Measurements from ENCODE around the gene HS3ST1. TPM values are rescaled to one million over a fixed set of nuclear protein-coding genes. Genes with fewer than 3 reads are reported as not detected.
A peak's percentile ranks its signal among the peaks of the same experiment; 100 is the strongest.

The HS3ST1 gene
- total RNA-seq, 4 donors from 2014 or later: 3.1 to 12.5 (median 5.4) TPM

DNA sequence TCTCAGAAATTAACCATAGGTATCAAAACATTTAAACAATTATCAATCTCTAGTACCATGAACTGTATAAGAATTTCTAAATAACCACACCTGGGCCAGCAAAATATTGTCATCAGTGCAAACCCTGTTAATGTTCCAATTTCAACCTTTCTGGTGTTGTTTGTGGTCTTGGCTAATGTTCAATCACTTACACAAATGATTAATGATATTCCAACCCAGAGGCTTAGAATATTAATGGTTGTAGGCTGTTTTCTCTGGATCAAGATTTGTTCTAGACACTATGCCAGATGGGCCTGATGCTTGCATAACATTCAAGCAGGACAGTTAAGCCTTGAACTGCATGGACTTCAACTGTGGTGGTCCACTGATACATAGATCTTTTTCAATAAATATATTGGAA, 69.1 kb downstream of the HS3ST1 start:
- TF ChIP-seq EP300 (IDR thresholded peaks at IDR 0.05) (no peak), POLR2AphosphoS5 (IDR thresholded peaks at IDR 0.05) (no peak), POLR2A (IDR thresholded peaks at IDR 0.05; ENCODE audit: low read depth) (no peak)
- TF ChIP-seq, protein P1, sequence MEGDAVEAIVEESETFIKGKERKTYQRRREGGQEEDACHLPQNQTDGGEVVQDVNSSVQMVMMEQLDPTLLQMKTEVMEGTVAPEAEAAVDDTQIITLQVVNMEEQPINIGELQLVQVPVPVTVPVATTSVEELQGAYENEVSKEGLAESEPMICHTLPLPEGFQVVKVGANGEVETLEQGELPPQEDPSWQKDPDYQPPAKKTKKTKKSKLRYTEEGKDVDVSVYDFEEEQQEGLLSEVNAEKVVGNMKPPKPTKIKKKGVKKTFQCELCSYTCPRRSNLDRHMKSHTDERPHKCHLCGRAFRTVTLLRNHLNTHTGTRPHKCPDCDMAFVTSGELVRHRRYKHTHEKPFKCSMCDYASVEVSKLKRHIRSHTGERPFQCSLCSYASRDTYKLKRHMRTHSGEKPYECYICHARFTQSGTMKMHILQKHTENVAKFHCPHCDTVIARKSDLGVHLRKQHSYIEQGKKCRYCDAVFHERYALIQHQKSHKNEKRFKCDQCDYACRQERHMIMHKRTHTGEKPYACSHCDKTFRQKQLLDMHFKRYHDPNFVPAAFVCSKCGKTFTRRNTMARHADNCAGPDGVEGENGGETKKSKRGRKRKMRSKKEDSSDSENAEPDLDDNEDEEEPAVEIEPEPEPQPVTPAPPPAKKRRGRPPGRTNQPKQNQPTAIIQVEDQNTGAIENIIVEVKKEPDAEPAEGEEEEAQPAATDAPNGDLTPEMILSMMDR (IDR thresholded peaks at IDR 0.05): no peak
- H3K4me1 ChIP-seq: peaks cover 0 to 4% (median 0%) of the 10 kb centered on the region in 4 donors
- intact Hi-C loops (cut with DNase I): no loop called here
- no peak for DNase-seq (ENCODE audit: extremely low spot score)
- H3K27ac ChIP-seq (replicated peaks in 1 of 4): no peak overlapping the region
- H3K4me3 ChIP-seq: no peak overlapping the region
- H3K27me3 ChIP-seq: no peaks in the 10 kb centered on the region
- no peaks in the 10 kb centered on the region for H3K9me3 ChIP-seq
- H3K36me3 ChIP-seq: no peaks in the 10 kb centered on the region

DNA sequence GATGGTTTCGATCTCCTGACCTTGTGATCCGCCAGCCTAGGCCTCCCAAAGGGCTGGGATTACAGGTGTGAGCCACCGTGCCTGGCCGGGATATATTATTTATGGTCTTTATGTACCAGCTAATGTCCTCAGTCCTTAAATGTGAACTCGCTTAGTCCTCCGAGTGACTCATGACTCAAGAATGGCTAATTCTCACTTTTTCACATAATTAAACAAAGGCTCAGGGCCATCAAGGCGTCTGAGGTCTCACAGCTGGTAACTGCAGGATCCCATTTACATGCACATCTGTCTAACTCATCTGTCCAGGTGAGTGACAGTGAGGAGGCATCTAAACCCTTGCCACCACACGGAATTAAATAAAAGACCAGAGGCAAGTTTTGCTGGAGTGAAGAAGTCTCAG, 73.5 kb downstream of the HS3ST1 start:
- peaks cover 0 to 4% (median 0%) of the 10 kb centered on the region in 4 donors for H3K4me1 ChIP-seq
- H3K36me3 ChIP-seq: no peaks in the 10 kb centered on the region
- H3K4me3 ChIP-seq: no peak overlapping the region
- 78% methylated on average over 8 of the region's 8 CpGs for WGBS
- H3K27ac ChIP-seq (replicated peaks in 1 of 4): no peak overlapping the region
- no peaks in the 10 kb centered on the region for H3K27me3 ChIP-seq
- intact Hi-C loops (cut with DNase I): no loop called here
- DNase-seq (ENCODE audit: extremely low spot score): no peak
- no peaks in the 10 kb centered on the region for H3K9me3 ChIP-seq
- TF ChIP-seq POLR2A (IDR thresholded peaks at IDR 0.05; ENCODE audit: low read depth) (no peak), POLR2AphosphoS5 (IDR thresholded peaks at IDR 0.05) (no peak), EP300 (IDR thresholded peaks at IDR 0.05) (no peak)
- TF ChIP-seq, protein P1 (IDR thresholded peaks at IDR 0.05): no peak

DNA sequence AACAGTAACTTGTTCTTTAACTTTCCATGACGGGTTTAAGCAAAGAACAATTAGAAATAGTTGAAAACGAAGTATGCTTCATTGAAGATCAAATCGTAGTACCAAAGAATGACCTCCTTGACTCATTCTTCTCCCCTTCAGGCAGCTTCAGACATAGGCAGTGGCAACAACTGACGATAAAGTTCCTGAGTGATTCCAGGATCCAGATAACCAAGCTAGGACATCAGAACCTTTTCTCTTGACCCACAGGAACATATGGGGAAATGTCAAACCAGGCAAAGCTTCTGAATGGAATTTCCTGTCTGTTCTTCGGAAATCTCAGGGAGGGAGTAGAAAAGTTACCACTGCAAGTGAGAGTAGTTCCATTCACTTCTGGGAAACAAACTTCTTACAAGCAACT, 74.2 kb downstream of the HS3ST1 start:
- WGBS: 88% methylated on average over 5 of the region's 5 CpGs
- intact Hi-C loops (cut with DNase I): no loop called here
- H3K27ac ChIP-seq (replicated peaks in 1 of 4): no peak overlapping the region
- no peaks in the 10 kb centered on the region for H3K4me1 ChIP-seq
- no peak overlapping the region for H3K4me3 ChIP-seq
- no peak for TF ChIP-seq POLR2A (IDR thresholded peaks at IDR 0.05; ENCODE audit: low read depth)
- TF ChIP-seq EP300 (IDR thresholded peaks at IDR 0.05): no peak
- no peak for TF ChIP-seq POLR2AphosphoS5 (IDR thresholded peaks at IDR 0.05)
- DNase-seq (ENCODE audit: extremely low spot score): peak; percentile 21
- H3K9me3 ChIP-seq: no peaks in the 10 kb centered on the region
- no peaks in the 10 kb centered on the region for H3K36me3 ChIP-seq
- H3K27me3 ChIP-seq: no peaks in the 10 kb centered on the region

DNA sequence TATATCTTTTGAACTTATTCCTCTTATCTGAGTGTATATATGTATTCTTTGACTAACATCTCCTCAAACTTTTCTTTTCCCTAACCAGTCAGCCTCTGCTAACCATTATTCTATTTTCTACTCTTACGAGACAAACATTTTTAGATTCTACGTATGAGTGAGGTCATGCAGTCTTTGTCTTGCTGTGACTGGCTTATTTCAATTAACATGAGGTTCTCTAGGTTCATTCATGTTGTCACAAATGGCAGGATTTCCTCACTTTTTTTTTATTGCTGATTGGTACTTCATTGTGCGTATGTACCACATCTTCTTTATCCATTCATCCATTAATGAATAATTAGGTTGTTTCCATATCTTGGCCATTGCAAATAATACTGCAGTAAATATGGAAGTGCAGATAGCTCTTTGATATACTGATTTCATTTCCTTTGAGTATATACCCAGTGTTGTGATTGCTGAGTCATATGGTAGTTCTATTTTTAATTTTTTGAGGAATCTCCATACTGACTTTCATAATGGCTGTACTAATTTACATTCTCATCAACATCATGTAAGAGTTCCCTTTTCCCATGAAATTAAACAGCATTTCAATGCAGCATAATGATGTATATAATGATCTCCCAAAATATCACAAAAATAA, 80.1 kb downstream of the HS3ST1 start:
- DNase-seq (ENCODE audit: extremely low spot score): no peak
- Histone ChIP-seq H3K27me3 (no peaks in the 10 kb centered on the region), H3K27ac (replicated peaks in 1 of 4) (no peak overlapping the region), H3K9me3 (no peaks in the 10 kb centered on the region), H3K4me3 (no peak overlapping the region), H3K4me1 (no peaks in the 10 kb centered on the region), H3K36me3 (no peaks in the 10 kb centered on the region)
- 79% methylated on average over 3 of the region's 3 CpGs for WGBS
- intact Hi-C loops (cut with DNase I): no loop called here
- TF ChIP-seq, protein P1 (IDR thresholded peaks at IDR 0.05): no peak
- TF ChIP-seq POLR2AphosphoS5 (IDR thresholded peaks at IDR 0.05) (no peak), POLR2A (IDR thresholded peaks at IDR 0.05; ENCODE audit: low read depth) (no peak)

DNA sequence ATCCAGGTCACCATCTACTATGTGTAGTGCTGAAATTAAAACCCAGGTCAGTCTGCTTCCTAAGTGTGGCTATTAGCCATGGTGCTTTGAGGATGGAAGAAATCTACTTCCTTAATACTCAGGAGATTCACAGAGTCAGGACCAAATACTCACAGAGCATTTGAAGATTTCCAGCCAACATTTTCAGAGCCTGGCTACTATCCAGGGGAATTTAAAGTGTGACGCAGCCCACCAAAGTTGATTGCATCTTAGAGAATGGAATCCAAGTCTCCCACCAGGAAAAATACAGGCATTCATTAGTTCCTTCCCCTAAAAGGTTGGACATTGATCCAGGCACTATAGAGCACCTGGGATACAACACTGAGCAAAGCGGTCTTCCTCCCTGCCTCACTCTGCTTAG, 83.8 kb downstream of the HS3ST1 start:
- intact Hi-C loops (cut with DNase I): no loop called here
- Histone ChIP-seq H3K36me3 (no peaks in the 10 kb centered on the region), H3K27me3 (no peaks in the 10 kb centered on the region), H3K27ac (replicated peaks in 1 of 4) (no peak overlapping the region), H3K4me3 (no peak overlapping the region), H3K4me1 (no peaks in the 10 kb centered on the region), H3K9me3 (no peaks in the 10 kb centered on the region)
- no peak for TF ChIP-seq POLR2AphosphoS5 (IDR thresholded peaks at IDR 0.05)
- TF ChIP-seq POLR2A (IDR thresholded peaks at IDR 0.05; ENCODE audit: low read depth): no peak
- TF ChIP-seq EP300 (IDR thresholded peaks at IDR 0.05): no peak
- TF ChIP-seq, protein P1 (IDR thresholded peaks at IDR 0.05): no peak
- peak; percentile 3 for DNase-seq (ENCODE audit: extremely low spot score)
- 75% methylated on average over 2 of the region's 2 CpGs for WGBS

Measured in esophagus muscularis mucosa (tissue), 4 donors.